GM12891 (cell line): ENCODE data around the gene SCO2.

Source experiments
- DNase-seq: peaks from one replicate; pipeline ENCODE4 v3.0.0; 2011; ENCODE audit warnings: low spot score; ENCODE audit not compliant: insufficient read length
- FAIRE-seq: peaks from 2 replicates; lab custom pipeline; 2011; peaks lifted over from hg19 to GRCh38; lab: Jason Lieb, UNC
- PAX5 ChIP-seq: IDR thresholded peaks from 2 replicates; pipeline ENCODE4 v1.6.1; 2011; ENCODE audit warnings: low read length, moderate library complexity, mild to moderate bottlenecking; ENCODE audit not compliant: insufficient read depth, severe bottlenecking
- POLR2A ChIP-seq: IDR thresholded peaks from 2 replicates; pipeline ENCODE4 v1.6.1; 2011; ENCODE audit warnings: low read depth, low read length, control low read depth
- POLR2AphosphoS5 ChIP-seq: IDR thresholded peaks from 2 replicates; pipeline ENCODE4 v1.6.1; 2011; ENCODE audit warnings: low read depth, low read length, control low read depth
- POU2F2 ChIP-seq: IDR thresholded peaks from 2 replicates; pipeline ENCODE4 v1.6.1; 2011; ENCODE audit warnings: low read depth, mild to moderate bottlenecking, control low read depth, low read length, moderate library complexity
- SPI1 ChIP-seq: IDR thresholded peaks from 2 replicates; pipeline ENCODE4 v1.6.1; 2011; ENCODE audit warnings: low read depth, low read length, control low read depth
- TAF1 ChIP-seq: IDR thresholded peaks from 2 replicates; pipeline ENCODE4 v1.6.1; 2011; ENCODE audit warnings: low read depth, low read length, control low read depth

The SCO2 gene

GRCh38 chr22:50506611-50507420 is 18.6 kb downstream of the SCO2 start:
- FAIRE-seq (no peak), DNase-seq (no peak)
- no peak for TF ChIP-seq PAX5
- TF ChIP-seq POLR2AphosphoS5: no peak
- TF ChIP-seq POU2F2: no peak
- no peak for TF ChIP-seq TAF1
- TF ChIP-seq POLR2A: no peak
- TF ChIP-seq SPI1: no peak

- TF ChIP-seq PAX5 (no peak), POLR2AphosphoS5 (no peak), POLR2A (no peak), POU2F2 (no peak), SPI1 (no peak), TAF1 (no peak)
- DNase-seq (no peak), FAIRE-seq (no peak)
Measured at GRCh38 chr22:50505776-50506610, 19.4 kb downstream of the SCO2 start.

- no peak for TF ChIP-seq POLR2A
- TF ChIP-seq TAF1: no peak
- no peak for TF ChIP-seq POLR2AphosphoS5
- TF ChIP-seq PAX5: no peak
- TF ChIP-seq POU2F2: no peak
- no peak for TF ChIP-seq SPI1
- FAIRE-seq (no peak), DNase-seq (no peak)
Measured at GRCh38 chr22:50505276-50505775, 20.1 kb downstream of the SCO2 start.

- DNase-seq (no peak), FAIRE-seq (no peak)
- TF ChIP-seq SPI1: no peak
Measured at GRCh38 chr22:50504369-50505211, 20.8 kb downstream of the SCO2 start.

GRCh38 chr22:50503475-50504145 is 21.8 kb downstream of the SCO2 start:
- TF ChIP-seq POLR2AphosphoS5 (no peak), PAX5 (no peak), POU2F2 (no peak), SPI1 (no peak), TAF1 (no peak), POLR2A (no peak)
- FAIRE-seq (no peak), DNase-seq (no peak)

- DNase-seq: no peak
- TF ChIP-seq TAF1: no peak
- no peak for TF ChIP-seq POLR2A
- TF ChIP-seq POLR2AphosphoS5: no peak
- no peak for TF ChIP-seq POU2F2
- no peak for TF ChIP-seq SPI1
- no peak for TF ChIP-seq PAX5
- FAIRE-seq: no peak
Measured at GRCh38 chr22:50502628-50503474, 22.5 kb downstream of the SCO2 start.

- no peak for FAIRE-seq
- TF ChIP-seq POLR2A (no peak), TAF1 (no peak), POLR2AphosphoS5 (no peak), POU2F2 (no peak), SPI1 (no peak), PAX5 (no peak)
- no peak for DNase-seq
Measured at GRCh38 chr22:50502096-50502495, 23.3 kb downstream of the SCO2 start.

- TF ChIP-seq PAX5: no peak
- no peak for TF ChIP-seq SPI1
- TF ChIP-seq TAF1: no peak
- TF ChIP-seq POLR2AphosphoS5: no peak
- TF ChIP-seq POLR2A: no peak
- TF ChIP-seq POU2F2: no peak
- no peak for DNase-seq
- no peak for FAIRE-seq
Measured at GRCh38 chr22:50500452-50500851, 24.9 kb downstream of the SCO2 start.
